Measurements from ENCODE around the gene APOBEC2.

- TF ChIP-seq CTCF (IDR thresholded peaks at IDR 0.05; ENCODE audit: low read depth, low read length) (no peak), EZH2phosphoT487 (IDR thresholded peaks at IDR 0.05; ENCODE audit: low read depth) (no peak)
Observed at GRCh38 chr6:41055149-41055548, 2.1 kb downstream of the APOBEC2 start.

Data from OCI-LY3 (cell line).